HS-27A (cell line): ENCODE measurements around the gene KCNJ16.
"Not testable (repeated sequence)": the region's sequence is repeated elsewhere in the genome, so short reads cannot be mapped to it uniquely, and the experiment has no call there.

Experiments
- DNase-seq: peaks from one replicate; pipeline ENCODE4 v3.0.0-alpha.2; 2012; ENCODE audit warnings: low read depth, missing footprints

Gene KCNJ16

DNA sequence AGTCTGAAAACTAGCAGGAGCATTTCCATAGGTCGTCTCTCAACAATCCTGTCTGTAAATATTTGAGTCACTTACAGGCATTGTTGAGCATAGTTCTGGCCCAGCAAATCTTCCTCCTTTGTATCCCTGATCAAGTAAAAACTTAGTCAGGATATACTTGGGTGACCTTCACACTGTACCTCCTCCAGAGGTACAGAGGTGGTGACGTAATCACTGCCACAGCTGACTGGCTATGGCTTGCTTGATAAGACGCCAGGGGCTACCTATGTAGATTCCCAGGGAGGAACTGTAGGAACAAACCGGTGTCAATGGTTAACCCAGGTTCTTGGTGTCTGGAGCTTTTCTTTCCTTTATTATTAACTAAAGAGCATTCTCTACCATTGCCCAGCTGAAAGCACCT, at the start of gene KCNJ16:
Gene KCNJ16 (plus strand): TSS at position 270 of the 400 bp plus-strand sequence. CDS start 56,863 bp downstream, outside the sequence.
- no peak for DNase-seq

DNA sequence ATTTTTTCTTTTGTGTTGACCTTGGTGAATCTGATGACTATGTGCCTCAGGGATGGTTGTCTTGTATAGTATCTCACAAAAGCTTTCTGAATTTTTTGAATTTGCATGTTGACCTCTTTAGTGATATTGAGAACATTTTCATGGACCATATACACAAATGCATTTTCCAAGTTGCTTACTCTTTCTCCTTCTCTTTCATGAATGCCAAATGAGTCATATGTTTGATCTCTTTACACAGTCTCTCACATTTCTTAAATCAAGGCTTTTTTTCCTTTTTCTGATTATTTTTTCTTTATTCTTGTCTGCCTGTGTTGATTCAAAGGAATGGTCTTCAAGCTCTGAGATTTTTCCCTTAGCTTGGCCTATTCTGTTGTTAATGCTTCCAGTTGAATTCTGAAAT, 46.6 kb upstream of the KCNJ16 start:
- DNase-seq: no peak

DNA sequence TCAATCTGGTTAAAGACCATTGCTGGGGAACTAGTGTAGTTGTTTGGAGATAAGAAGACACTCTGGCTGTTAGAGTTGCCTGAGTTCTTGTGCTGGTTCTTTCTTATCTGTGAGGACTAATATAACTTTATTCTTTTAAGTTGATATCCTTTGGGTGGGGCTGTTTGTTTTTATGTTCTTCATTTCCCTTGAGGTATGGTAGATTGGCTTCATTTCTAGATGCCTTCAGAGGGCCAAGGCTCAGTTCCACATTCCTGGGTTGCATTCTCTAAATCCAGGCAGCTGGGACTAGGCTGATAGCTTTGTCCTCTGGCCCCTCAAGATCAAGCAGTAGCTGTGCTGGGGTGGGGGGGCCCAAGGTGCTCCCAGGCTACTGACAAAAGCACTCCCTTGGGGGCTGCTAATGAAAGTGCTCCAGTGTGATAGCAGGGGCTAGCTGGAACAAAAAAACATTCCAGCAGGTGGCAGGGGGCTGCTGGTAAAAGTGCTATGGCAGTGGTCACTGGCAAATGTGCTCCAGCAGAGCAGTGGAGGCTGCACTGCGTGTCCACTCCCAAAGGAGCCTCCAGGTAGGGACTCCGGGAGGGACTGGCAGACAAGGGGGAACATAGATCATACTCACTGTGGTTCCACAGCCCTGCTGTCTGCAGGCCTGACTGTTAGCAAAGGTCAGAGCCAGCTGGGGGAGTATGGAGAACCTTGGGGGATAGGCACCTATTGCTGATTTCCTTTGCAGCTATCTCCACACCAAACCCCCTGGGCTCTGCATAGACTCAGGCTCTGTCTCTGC, 45.9 kb upstream of the KCNJ16 start:
- no peak for DNase-seq

DNA sequence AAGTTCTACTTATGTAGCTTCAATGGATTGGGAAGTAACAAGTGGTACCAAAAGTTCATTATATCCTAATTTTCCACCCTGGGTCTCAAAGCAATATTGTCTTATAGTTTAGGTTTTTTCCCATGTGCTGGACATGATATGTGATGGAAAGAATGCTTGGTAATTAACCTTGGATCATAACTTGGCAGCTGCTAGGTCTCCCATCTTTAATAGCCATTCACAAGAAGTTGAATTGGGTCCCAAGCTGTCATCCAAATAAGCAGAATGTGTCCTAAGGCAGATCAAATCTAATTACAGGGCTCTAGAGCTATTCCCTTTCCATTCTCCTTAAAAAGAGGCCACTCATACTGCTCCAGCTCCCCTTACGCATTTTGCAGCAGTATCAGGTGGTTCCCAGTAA, 44.7 kb upstream of the KCNJ16 start:
- no peak for DNase-seq

DNA sequence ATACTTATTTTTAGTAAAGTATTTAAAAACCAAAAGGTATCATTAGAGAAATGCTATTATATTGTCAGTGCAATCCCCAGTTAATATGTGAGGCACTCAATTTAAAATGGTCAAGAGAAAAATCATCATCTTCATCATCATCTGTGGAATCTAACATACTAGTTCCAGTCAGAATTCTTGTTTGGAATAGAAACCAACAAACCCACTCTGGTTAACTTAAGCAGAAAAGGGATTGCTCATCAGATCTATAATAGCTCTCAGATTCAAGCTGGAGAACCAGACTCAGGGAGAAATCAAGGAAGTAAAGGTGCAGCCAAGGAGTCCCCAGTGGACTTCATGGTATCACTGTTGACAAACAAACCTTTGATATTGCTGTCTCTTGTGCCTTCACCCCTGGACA, 43.7 kb upstream of the KCNJ16 start:
- no peak for DNase-seq

DNA sequence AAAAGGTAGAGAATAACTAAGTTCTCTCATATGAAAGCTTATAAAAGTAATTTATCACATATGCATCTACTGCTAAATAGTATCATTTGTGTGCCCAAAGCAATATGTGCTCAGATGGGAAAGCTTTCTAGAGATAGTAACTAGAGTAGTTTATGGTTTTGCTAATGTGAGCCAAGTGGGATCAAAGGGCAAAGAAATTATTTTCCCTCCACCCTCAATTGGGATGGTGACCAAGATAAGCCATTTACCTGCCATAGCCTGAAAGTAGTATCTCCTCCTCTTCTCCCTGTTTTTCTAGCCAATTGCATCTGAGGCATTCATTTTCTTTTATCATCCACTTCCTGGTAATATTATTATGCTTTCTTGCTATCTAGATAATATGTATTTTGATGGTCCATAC, 41.9 kb upstream of the KCNJ16 start:
- DNase-seq: no peak

DNA sequence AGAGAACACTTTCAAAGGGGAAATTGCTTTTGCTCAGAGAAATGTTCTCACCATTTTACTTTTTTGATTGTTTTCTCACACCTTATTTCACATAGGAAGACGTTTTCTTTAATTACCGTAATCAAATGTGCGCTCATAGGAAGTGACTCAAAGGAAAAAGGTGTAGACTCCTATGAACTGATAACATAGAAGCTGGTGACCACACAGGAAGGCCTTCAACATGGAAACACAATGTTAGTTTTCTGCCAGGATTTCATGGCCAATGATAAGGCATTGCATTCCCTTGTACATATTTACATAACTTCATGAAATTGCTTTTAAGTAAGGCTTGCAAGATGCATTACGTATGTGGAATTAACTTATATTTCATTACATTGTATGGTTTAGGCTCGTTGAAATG, 40.9 kb upstream of the KCNJ16 start:
- DNase-seq: no peak

DNA sequence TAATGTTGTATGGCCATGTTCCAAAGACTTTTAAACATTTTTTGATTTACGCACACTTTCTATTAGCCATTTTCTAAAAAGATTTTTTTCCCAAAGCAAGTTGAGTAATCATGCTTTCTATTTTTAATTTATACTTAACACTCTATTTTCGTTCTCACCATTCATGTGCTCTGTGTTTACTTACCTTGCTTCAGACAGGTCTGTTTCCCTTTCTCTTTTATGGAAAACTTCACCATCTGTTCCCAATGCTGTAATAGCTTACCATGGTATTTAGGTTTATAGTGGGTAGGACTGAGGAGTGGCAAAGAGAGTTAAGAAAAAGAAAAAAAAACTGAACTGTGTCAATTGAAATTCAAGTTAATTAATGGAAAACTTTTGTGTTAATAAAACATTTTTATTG, 37.5 kb upstream of the KCNJ16 start:
- DNase-seq: no peak

DNA sequence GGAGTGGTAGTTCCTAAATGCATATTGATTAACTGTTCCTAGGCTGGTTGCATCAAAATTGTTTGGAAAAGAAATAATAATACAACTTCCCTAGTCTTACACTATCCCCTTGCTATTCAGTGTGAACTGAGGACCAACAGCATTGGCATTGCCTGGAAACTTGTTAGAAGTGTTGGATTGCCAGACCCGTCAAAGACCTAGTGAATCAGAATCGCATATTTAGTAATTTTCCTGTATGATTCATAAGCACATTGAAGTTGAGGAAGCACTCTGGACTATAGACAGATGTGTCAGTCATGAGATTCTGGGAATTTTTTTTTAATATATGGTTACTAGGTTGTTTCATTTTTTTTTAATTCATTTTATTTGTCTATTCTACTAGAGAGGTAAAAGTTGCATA, 34.7 kb upstream of the KCNJ16 start:
- DNase-seq: no peak

DNA sequence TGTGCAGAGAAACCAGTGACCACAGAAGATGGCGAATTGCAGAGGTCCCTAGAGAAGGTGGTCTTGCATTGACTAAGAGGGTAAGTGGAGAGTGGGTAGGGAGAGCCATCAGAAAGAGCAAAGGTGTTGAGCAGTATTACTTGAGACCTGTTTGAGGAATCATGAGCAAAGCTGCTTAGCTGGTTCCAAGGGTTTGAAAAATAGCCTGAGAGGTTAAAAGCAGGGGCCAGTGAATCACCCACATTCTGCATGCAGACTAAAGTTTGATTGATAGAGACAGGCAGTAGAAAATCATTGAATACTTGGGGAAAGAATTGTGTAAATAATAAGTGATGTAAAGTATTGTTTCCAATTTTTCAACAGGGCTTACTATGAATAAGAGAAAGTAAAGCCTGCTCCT, 34.0 kb upstream of the KCNJ16 start:
- DNase-seq: no peak

DNA sequence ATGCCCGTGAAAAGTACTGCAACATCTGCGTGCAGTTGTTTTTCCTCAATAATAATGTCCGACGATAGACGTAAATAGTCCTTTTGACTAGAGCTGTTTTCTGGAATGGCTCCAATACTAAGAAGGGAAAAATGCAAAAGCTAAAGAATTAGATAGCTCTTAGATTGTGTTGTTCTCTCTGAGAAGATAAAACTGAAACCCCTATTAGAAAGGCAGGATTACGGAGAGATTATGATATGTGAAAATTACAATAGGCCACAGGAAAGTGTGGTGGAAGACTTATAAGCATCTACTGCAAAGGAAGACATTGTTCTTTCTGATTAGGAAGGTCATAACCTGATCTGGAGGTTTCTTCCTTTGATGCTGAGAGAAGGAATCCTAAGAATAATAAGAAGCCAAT, 33.5 kb upstream of the KCNJ16 start:
- DNase-seq: no peak

DNA sequence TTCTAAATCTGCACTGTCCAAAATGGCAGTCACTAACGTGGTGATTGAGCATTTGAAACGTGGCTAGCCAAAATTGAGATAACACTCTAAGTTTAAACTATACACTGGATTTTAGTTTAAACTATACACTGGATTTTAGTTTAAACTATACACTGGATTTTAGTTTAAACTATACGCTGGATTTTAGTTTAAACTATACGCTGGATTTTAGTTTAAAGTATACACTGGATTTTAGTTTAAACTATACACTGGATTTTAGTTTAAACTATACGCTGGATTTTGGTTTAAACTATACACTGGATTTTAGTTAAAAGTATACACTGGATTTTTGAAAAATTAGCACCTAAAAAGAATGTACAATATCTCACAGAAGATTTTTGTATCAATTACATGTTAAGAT, 29.2 kb upstream of the KCNJ16 start:
- DNase-seq: not testable (repeated sequence)

DNA sequence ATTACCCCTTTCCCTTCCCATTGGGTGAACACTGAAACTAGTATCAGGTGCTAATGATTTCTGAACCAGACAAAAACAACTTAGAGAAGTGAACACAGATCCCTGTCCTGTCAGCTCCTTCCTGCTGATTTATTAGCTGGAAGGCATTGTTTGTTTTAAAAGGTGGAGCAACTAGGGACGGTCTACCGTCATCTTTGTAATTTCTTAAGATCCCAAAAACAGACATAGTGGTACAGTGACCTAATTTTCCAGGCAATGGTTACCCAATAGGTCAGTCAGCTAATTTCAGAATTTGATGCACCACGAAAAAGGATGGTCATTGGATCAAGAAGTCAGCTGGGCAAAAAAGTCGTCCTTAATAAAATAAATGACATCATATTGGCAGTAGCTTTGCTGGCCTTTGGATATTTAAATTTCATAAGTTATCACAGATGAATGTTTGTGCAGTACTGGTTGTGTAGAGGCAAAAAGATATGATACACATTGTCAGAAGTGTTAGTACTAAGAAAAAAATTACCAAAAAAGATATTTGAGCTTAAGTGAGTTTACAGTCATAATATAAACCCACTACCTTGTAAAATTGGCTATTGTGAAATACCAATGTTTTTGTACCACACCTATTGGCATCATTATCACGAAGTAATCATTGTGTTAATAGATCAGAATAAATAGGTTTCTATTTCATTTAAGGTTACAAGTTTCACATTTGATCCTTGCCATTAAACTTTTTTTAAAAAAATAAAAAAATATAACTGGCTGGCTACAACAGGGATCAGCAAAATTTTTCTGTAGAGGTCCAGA, 27.2 kb upstream of the KCNJ16 start:
- DNase-seq: no peak

DNA sequence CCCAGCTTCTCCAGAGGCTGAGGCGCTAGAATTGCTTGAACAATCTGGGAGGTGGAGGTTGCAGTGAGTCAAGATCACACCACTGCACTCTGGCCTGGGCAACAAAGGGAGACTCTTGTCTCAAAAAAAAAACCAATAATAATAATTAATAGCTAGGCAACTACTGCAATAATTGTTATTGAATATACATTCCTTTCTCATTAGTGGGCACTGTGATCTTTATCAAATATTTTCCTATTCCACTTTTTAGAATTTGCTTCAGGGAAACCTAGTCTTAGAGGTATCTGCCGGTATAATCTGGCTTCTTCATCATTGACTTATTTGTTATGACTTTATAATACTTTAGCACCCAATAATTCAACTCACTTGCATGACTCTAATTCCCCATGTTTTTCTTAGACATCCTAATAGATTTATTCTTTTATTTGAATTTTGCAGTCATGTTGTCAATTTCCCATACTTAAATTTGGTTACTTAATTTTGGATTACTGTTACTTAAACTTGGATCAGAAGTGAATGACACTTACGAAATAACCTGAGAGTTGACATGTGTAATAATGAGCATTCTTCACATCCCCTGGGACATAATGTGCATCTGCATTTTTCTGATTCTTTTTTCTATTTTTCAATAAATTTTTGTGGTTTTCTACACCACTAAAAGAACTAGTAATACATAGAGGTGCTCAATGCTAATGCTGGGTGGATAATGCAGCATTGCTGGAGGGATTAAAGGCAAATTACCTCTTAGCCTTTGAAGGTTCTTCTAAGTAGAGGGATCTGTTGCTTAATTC, 25.0 kb upstream of the KCNJ16 start:
- DNase-seq: no peak

DNA sequence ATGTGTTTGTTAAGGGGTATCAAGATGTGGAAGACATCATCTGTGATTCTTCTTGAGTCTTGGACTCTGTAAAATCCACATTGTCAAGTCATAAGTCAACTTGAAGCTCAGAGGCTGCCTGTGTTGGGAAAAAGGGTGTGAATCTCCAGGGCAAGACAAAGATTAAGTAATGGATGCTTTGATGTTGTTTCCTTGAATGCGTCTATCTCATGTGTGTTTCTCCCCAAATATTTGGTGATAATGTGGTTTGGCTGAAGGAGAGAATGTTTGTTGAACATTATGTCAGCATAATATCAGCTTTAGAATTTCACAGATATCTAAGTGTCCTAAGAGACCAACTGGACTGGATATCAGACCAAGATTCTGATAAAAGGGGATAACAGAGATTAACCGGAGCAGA, 24.1 kb upstream of the KCNJ16 start:
- DNase-seq: no peak

DNA sequence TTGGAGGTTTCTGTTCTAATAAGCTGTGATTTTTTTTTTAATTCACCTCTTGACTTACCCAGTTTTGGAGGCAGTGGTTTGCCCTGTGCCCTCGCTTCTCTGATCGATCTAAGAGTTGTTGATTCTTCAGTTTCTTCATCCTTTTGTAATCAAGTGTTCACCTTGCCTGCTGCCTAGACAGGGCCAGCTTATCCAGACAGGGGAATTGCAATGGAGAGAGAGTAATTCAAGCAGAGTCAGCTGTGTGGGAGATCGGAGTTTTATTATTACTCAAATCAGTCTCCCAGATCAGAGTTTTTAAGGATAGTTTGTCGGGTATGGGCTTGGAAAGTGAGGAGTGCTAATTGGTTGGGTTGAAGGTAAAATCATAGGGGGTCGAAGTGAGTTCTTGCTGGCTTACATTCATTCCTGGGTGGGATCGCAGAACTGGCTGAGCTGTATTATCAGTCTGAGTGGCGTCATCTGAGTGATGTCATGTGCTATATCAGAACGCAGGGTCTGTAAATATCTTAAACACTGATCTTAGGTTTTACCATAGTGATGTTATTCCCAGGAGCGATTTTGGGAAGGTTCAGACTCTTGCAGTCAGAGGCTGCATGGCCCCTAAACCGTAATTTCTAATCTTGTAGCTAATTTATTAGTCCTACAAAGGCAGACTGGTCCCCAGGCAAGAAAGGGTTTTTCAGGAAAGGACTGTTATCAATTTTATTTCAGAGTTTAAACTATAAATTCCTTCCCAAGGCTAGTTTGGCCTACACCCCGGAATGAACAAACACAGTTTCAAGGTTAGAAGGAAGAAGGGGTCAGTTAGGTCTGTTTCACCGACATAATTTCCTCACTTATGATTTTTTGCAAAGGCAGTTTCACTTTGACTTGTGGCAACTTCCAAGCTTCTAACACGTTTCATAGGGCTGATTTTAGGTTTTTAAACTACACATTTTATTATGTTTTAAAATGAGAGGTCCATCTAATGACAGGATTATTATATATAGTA, 21.5 kb upstream of the KCNJ16 start:
- no peak for DNase-seq

DNA sequence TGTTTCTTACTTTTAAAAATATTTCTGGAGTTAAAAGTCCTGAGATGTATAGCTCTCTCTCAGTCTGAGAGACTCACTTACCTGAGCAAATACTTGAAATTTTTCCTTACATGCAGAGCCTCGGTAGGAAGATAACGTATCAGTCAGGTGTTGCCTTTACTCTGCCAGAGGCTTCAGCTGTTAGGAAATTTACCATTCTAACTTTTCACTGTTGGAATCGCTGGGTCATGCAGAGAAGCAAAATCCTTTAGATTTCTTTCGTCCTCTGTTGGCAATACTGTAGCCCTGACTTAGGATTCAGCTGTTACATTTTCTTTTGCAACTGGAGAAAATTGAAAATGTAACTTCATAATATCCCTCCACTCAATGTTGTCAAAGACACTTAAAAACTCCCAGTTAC, 20.0 kb upstream of the KCNJ16 start:
- no peak for DNase-seq

DNA sequence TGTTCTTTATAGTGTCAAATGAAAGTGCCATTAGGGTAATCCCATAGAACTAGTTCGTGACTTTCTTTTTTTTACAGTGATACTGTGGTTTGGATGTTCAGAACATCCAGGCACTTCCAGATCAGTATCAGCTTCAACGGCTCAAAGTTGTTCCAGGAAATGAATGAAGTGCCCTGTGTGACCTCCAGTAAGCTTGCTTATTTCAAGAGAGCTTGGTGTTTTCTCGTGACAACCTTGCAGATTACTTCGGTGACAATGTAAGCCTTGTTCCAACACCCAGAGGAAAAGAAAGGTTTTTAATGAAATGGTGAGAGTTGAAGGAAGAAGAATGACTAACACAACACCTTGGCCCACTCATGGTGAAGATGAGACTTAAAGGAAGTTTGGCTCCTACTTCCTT, 16.0 kb upstream of the KCNJ16 start:
- DNase-seq: no peak

DNA sequence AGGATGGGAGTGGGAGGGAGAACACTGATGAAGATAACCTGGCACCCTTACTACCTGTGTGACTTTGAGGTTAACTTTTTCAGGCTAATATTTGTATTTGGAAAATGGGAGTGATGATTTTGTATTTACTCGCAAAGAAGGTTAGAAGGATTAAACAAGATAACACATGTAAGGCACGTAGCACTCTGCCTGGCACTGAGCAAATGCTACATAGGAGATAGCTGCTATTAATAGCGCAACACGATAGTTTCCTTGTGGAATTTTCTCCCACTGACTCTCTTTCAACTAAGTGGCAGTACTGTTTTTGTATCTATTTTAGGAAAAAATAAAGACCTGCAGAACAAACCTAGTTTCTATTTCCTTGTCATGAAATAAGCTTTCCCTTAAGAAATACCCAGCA, 15.4 kb upstream of the KCNJ16 start:
- DNase-seq: no peak

DNA sequence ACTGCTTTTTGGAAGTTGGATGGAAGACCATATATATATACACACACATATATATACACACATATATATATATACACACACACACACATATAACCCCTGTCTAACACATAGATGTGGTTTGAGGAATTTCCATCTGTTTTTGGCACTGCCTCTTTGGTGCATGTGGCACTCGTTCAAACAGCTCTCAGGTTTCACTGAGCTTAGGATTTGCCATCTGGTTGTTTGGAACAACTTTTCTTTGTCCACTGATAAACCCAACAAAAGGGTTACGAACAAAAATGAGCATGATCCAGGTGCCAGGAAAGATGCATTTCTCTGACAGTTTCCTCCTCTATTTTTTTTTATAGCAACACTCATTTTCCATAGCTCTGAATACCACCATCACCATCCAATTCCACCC, 14.6 kb upstream of the KCNJ16 start:
- DNase-seq: no peak

DNA sequence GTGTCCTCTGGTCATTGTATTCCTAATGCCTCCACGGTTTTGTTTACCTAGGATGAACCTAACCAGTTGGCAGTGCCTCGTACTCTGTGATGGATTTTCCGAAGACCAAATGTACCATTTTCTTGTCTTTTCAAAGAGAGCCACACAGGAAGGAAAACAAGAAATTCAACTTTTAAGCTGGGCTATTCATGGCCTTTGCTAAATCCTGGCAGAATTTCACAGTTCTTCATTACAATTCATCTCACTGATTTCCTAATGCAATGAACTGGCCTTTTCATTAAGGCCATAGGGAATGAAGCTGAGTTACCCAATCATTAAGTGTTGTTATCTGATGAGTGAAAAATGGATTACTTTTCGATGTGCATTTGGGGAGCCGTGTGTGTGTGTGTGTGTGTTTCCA, 7.9 kb upstream of the KCNJ16 start:
- DNase-seq: no peak
